ENCODE measurements around the gene BAG5. TPM values are rescaled to one million over a fixed set of nuclear protein-coding genes. Genes with fewer than 3 reads are reported as not detected.

BAG5 gene
- total RNA-seq, 1 donor: 30.8 TPM

- Histone ChIP-seq H2AFZ (ENCODE audit: low read length) (no peak overlapping the region), H3K36me3 (ENCODE audit: insufficient read depth, low read length) (no peaks in the 10 kb centered on the region), H3K9me3 (ENCODE audit: low read depth, low read length) (no peaks in the 10 kb centered on the region), H3K4me3 (ENCODE audit: insufficient read depth, low read length) (no peak overlapping the region), H3K79me2 (ENCODE audit: insufficient read depth, low read length) (peaks cover 7% of the 10 kb centered on the region), H3K27ac (ENCODE audit: low read depth, low read length) (no peak overlapping the region), H3K4me2 (ENCODE audit: insufficient read depth, low read length) (no peak overlapping the region), H3K4me1 (ENCODE audit: insufficient read depth, low read length) (peaks cover 16% of the 10 kb centered on the region), H3K27me3 (ENCODE audit: insufficient read depth, low read length) (no peaks in the 10 kb centered on the region), H4K20me1 (ENCODE audit: insufficient read depth, low read length) (peaks cover 28% of the 10 kb centered on the region)
- DNase-seq (ENCODE audit: insufficient read length, low spot score, missing footprints): peak; percentile 66
- TF ChIP-seq, protein P1, sequence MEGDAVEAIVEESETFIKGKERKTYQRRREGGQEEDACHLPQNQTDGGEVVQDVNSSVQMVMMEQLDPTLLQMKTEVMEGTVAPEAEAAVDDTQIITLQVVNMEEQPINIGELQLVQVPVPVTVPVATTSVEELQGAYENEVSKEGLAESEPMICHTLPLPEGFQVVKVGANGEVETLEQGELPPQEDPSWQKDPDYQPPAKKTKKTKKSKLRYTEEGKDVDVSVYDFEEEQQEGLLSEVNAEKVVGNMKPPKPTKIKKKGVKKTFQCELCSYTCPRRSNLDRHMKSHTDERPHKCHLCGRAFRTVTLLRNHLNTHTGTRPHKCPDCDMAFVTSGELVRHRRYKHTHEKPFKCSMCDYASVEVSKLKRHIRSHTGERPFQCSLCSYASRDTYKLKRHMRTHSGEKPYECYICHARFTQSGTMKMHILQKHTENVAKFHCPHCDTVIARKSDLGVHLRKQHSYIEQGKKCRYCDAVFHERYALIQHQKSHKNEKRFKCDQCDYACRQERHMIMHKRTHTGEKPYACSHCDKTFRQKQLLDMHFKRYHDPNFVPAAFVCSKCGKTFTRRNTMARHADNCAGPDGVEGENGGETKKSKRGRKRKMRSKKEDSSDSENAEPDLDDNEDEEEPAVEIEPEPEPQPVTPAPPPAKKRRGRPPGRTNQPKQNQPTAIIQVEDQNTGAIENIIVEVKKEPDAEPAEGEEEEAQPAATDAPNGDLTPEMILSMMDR (IDR thresholded peaks at IDR 0.05; ENCODE audit: extremely low read depth, low read depth, low read length): no peak
Observed at GRCh38 chr14:103547941-103548462, 14.5 kb downstream of the BAG5 start.

- peaks cover 24% of the 10 kb centered on the region for H4K20me1 ChIP-seq (ENCODE audit: insufficient read depth, low read length)
- H3K4me2 ChIP-seq (ENCODE audit: insufficient read depth, low read length): no peak overlapping the region
- no peak overlapping the region for H3K27ac ChIP-seq (ENCODE audit: low read depth, low read length)
- peaks cover 18% of the 10 kb centered on the region for H3K4me1 ChIP-seq (ENCODE audit: insufficient read depth, low read length)
- H2AFZ ChIP-seq (ENCODE audit: low read length): no peak overlapping the region
- TF ChIP-seq, protein P1 (IDR thresholded peaks at IDR 0.05; ENCODE audit: extremely low read depth, low read depth, low read length): no peak
- H3K79me2 ChIP-seq (ENCODE audit: insufficient read depth, low read length): peaks cover 7% of the 10 kb centered on the region
- H3K27me3 ChIP-seq (ENCODE audit: insufficient read depth, low read length): no peaks in the 10 kb centered on the region
- no peaks in the 10 kb centered on the region for H3K9me3 ChIP-seq (ENCODE audit: low read depth, low read length)
- no peak overlapping the region for H3K4me3 ChIP-seq (ENCODE audit: insufficient read depth, low read length)
- DNase-seq (ENCODE audit: insufficient read length, low spot score, missing footprints): peak; percentile 62
- H3K36me3 ChIP-seq (ENCODE audit: insufficient read depth, low read length): no peaks in the 10 kb centered on the region
Observed at GRCh38 chr14:103547455-103547940, 15.0 kb downstream of the BAG5 start.

DNA sequence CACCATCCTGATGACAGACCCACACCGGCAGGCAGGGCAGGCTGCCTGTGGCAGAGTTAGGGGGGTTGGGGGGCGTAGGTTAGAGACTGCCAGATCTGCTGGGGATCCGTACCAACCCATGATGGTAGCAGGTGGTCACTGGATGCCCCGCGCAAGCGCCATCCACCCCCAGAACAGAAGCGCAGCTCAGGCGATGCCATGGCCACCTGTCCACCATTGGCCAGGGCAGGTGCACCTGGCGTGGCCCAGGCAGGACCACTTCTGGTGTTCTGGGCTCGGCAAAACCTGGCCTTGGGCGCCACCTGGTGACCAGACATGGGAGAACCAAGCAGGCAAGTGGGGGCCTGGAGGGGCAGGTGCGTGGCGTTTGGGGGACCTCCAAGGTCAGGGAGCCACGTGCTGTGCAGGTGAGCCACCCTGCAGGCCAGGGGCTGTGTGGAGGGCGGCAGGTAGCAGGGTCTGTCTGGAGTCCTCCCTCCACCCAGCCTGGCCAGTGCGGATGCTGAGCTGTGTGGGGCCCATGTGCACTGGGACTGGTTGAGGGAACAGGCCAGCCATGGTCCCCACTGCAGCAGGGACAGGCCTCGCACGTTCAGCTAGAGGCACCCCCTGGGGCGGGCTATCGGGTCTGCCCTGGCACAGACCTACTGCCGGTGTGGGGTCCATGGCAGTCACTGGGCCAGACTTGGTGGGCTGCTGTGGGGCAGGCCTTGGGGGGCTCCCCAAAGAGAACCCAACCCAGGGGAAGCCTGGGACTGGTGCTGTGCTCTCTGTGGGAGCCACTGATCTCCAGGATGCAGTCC, 15.6 kb downstream of the BAG5 start:
- Histone ChIP-seq H4K20me1 (ENCODE audit: insufficient read depth, low read length) (peaks cover 19% of the 10 kb centered on the region), H2AFZ (ENCODE audit: low read length) (no peak overlapping the region), H3K4me3 (ENCODE audit: insufficient read depth, low read length) (no peak overlapping the region), H3K36me3 (ENCODE audit: insufficient read depth, low read length) (no peaks in the 10 kb centered on the region), H3K27me3 (ENCODE audit: insufficient read depth, low read length) (no peaks in the 10 kb centered on the region), H3K4me2 (ENCODE audit: insufficient read depth, low read length) (no peak overlapping the region), H3K27ac (ENCODE audit: low read depth, low read length) (no peak overlapping the region), H3K79me2 (ENCODE audit: insufficient read depth, low read length) (peaks cover 7% of the 10 kb centered on the region), H3K4me1 (ENCODE audit: insufficient read depth, low read length) (peaks cover 13% of the 10 kb centered on the region), H3K9me3 (ENCODE audit: low read depth, low read length) (no peaks in the 10 kb centered on the region)
- DNase-seq (ENCODE audit: insufficient read length, low spot score, missing footprints): peak; percentile 98
- TF ChIP-seq, protein P1 (IDR thresholded peaks at IDR 0.05; ENCODE audit: extremely low read depth, low read depth, low read length): peak; percentile 69

All from osteoblast (primary cell).